SK-N-SH (cell line): ENCODE measurements around the gene AP1M1. TPM values are rescaled to one million over a fixed set of nuclear protein-coding genes. Genes with fewer than 3 reads are reported as not detected.

ENCODE experiments used
- CTCF ChIA-PET: fragments of 300-600, 350-600 bp; formaldehyde crosslinking; extraction: SDS; loops from one replicate; lab custom pipeline; 2021; lab: Yijun Ruan, JAX
- POLR2A ChIA-PET: fragments of 350-600 bp; sonication (Branson Sonifier 250); formaldehyde crosslinking; extraction: SDS; loops from one replicate; lab custom pipeline; 2020; ENCODE audit warnings: antibody characterized with exemption, inconsistent platforms; lab: Yijun Ruan, JAX
- DNase-seq: peaks from one replicate; pipeline ENCODE4 v3.0.0; 2012
- H2AFZ ChIP-seq: fragments of 200-600 bp; sonication (generic); 2 replicates; pipeline ENCODE4 v1.8.1; 2016; ENCODE audit warnings: antibody characterized with exemption, mild to moderate bottlenecking, low read depth
- H3F3A ChIP-seq: fragments of 200-600 bp; sonication (generic); replicated peaks from 2 replicates; pipeline ENCODE3; 2016; ENCODE audit warnings: antibody characterized with exemption, mild to moderate bottlenecking; ENCODE audit not compliant: insufficient read depth
- H3K27ac ChIP-seq, 2 experiments: fragments of 200-500 bp in 1 of 2; fragments of 200-600 bp in 1 of 2; sonication (Bioruptor generic) in 1 of 2; sonication (generic), shearing (Covaris generic) in 1 of 2; 2 replicates each; pipeline versions ENCODE4 v1.5.1 to v1.6.1; 2014 to 2016; ENCODE audit warnings: low read depth in 2 of 2, inconsistent platforms in 1 of 2, low read length in 1 of 2, mild to moderate bottlenecking in 1 of 2, mixed read lengths in 1 of 2
- H3K27me3 ChIP-seq: fragments of 200-600 bp; sonication (generic), shearing (Covaris generic); 2 replicates; pipeline ENCODE4 v1.6.1; 2016; ENCODE audit warnings: mixed run types; ENCODE audit not compliant: insufficient read depth
- H3K36me3 ChIP-seq, 2 experiments: fragments of 200-500 bp in 1 of 2; fragments of 200-600 bp in 1 of 2; sonication (Bioruptor generic) in 1 of 2; sonication (generic) in 1 of 2; replicated peaks in 1 of 2; 2 replicates each; pipeline versions ENCODE3 to v1.5.1; 2014 to 2016; ENCODE audit warnings: low read length in 1 of 2, mild to moderate bottlenecking in 1 of 2; ENCODE audit not compliant: insufficient read depth in 2 of 2, control insufficient read depth in 1 of 2
- H3K4me1 ChIP-seq, 2 experiments: fragments of 200-500 bp in 1 of 2; fragments of 200-600 bp in 1 of 2; sonication (Bioruptor generic) in 1 of 2; sonication (generic), shearing (Covaris generic) in 1 of 2; 2 replicates each; pipeline versions ENCODE4 v1.5.1 to v1.6.1; 2014 to 2016; ENCODE audit warnings: low read depth in 1 of 2, low read length in 1 of 2, mixed run types in 1 of 2; ENCODE audit not compliant: insufficient read depth in 2 of 2, control insufficient read depth in 1 of 2
- H3K4me2 ChIP-seq: fragments of 200-600 bp; sonication (generic), shearing (Covaris generic); 2 replicates; pipeline ENCODE4 v1.6.1; 2017; ENCODE audit warnings: mixed run types
- H3K4me3 ChIP-seq, 2 experiments: fragments of 200-500 bp in 1 of 2; fragments of 200-600 bp in 1 of 2; sonication (Bioruptor generic) in 1 of 2; sonication (generic), shearing (Covaris generic) in 1 of 2; 2 replicates each; pipeline versions ENCODE4 v1.5.1 to v1.8.1; 2014 to 2016; ENCODE audit warnings: low read depth in 2 of 2, inconsistent platforms in 1 of 2, low read length in 1 of 2, mild to moderate bottlenecking in 1 of 2, mixed read lengths in 1 of 2, moderate library complexity in 1 of 2
- H3K79me2 ChIP-seq: fragments of 200-600 bp; sonication (generic); 2 replicates; pipeline ENCODE4 v1.8.1; 2017; ENCODE audit warnings: mild to moderate bottlenecking; ENCODE audit not compliant: insufficient read depth
- H3K9ac ChIP-seq: fragments of 200-600 bp; sonication (generic); 2 replicates; pipeline ENCODE4 v1.6.1; 2017; ENCODE audit warnings: mixed run types
- H3K9me2 ChIP-seq: fragments of 200-600 bp; sonication (generic); 2 replicates; pipeline ENCODE4 v1.6.1; 2017; ENCODE audit warnings: mixed run types
- H3K9me3 ChIP-seq: fragments of 200-600 bp; sonication (generic); 2 replicates; pipeline ENCODE4 v1.6.1; 2017; ENCODE audit warnings: mixed run types, mild to moderate bottlenecking, moderate library complexity
- H4K20me1 ChIP-seq: fragments of 200-600 bp; sonication (generic); 2 replicates; pipeline ENCODE4 v1.6.1; 2017; ENCODE audit warnings: mild to moderate bottlenecking, mixed run types; ENCODE audit not compliant: insufficient read depth
- FOXJ3 ChIP-seq: sonication (generic); formaldehyde crosslinking; IDR thresholded peaks from 2 replicates; pipeline ENCODE4 v1.5.1; 2020; ENCODE audit warnings: mild to moderate bottlenecking, missing genetic modification reagents
- FOXM1 ChIP-seq: IDR thresholded peaks from 2 replicates; pipeline ENCODE4 v1.4.0; 2012; ENCODE audit warnings: low read depth, mild to moderate bottlenecking
- GATA2 ChIP-seq: sonication (generic); formaldehyde crosslinking; IDR thresholded peaks from 2 replicates; pipeline ENCODE4 v1.5.0; 2020; ENCODE audit warnings: mild to moderate bottlenecking, missing genetic modification reagents
- PBX3 ChIP-seq: IDR thresholded peaks from 2 replicates; pipeline ENCODE4; 2012
- RAD21 ChIP-seq: IDR thresholded peaks from 2 replicates; pipeline ENCODE4 v1.6.1; 2012; ENCODE audit warnings: mild to moderate bottlenecking, low read length
- RFX5 ChIP-seq: IDR thresholded peaks from 2 replicates; pipeline ENCODE4 v1.6.1; 2012; ENCODE audit warnings: mild to moderate bottlenecking, improper control_type of control experiment, low read length
- SIN3A ChIP-seq: IDR thresholded peaks from 2 replicates; pipeline ENCODE4 v1.6.1; 2012; ENCODE audit warnings: low read depth, mild to moderate bottlenecking, low read length, moderate library complexity, borderline replicate concordance
- TCF12 ChIP-seq: IDR thresholded peaks from 2 replicates; pipeline ENCODE4 v1.4.0; 2012
- TEAD4 ChIP-seq: IDR thresholded peaks from 2 replicates; pipeline ENCODE4 v1.4.0; 2012; ENCODE audit warnings: mild to moderate bottlenecking, borderline replicate concordance; ENCODE audit not compliant: insufficient read depth
- USF1 ChIP-seq: IDR thresholded peaks from 2 replicates; pipeline ENCODE4 v1.4.0; 2012; ENCODE audit warnings: low read depth, borderline replicate concordance
- ZBTB33 ChIP-seq: IDR thresholded peaks from 2 replicates; pipeline ENCODE4 v1.4.0; 2012; ENCODE audit warnings: low read depth, borderline replicate concordance
- whole genome bisulfite sequencing: methylation state at CpG from one replicate; pipeline ENCODE4 v1.1.6; 2017; ENCODE audit warnings: low lambda C conversion rate; 5-methylcytosine and 5-hydroxymethylcytosine counted together
- polyA plus RNA-seq, 3 experiments: library from polyadenylated mRNA; depleted of rRNA; stranded (reverse); fragments of >200 nt; gene quantifications; 2 replicates each; pipeline ENCODE4 v1.2.3, GENCODE V29; 2012

Gene AP1M1
- polyA plus RNA-seq, 1 of the 3 experiments (the other 2 are of a cell fraction) = 133 TPM

- peaks cover 52% of the 10 kb centered on the region for H3K79me2 ChIP-seq
- POLR2A ChIA-PET = no interaction called here
- CTCF ChIA-PET = no interaction called here
Observed at GRCh38 chr19:16201011-16201391, 3.3 kb downstream of the AP1M1 start.

GRCh38 chr19:16202320-16203255, 4.9 kb downstream of the AP1M1 start:
- ChIA-PET POLR2A (interaction anchor here (0.6 kb wide), 1 partner anchor 396 kb away, joined by 4 read pairs; no protein-coding TSS in a partner anchor), CTCF (no interaction called here)
- peak; percentile 4 for DNase-seq
- TF ChIP-seq FOXM1 = no peak
- TF ChIP-seq FOXJ3 (CRISPR knock-in tag) = no peak
- no peak for TF ChIP-seq TCF12
- TF ChIP-seq RFX5 = no peak
- no peak for TF ChIP-seq ZBTB33
- Histone ChIP-seq H3K27ac (no peak overlapping the region), H3K79me2 (peaks cover 52% of the 10 kb centered on the region), H3K9ac (no peak overlapping the region), H3K9me2 (no peaks in the 10 kb centered on the region), H3K4me3 (no peak overlapping the region), H3K36me3 (peaks cover 0 to 67% of the 10 kb centered on the region in 2 experiments), H3F3A (no peaks in the 10 kb centered on the region), H3K4me1 (peaks cover 6 to 29% of the 10 kb centered on the region in 2 experiments; a peak in 1 of 4 replicates), H3K4me2 (no peak overlapping the region), H3K27me3 (no peaks in the 10 kb centered on the region), H3K9me3 (no peaks in the 10 kb centered on the region), H2AFZ (no peak overlapping the region), H4K20me1 (peaks cover 43% of the 10 kb centered on the region)
- WGBS = 93% methylated on average over 22 of the region's 22 CpGs

More at GRCh38 chr19:16201011-16201391, 3.3 kb downstream of the AP1M1 start:
- whole genome bisulfite sequencing = 96% methylated on average over 4 of the region's 4 CpGs
- H3K9me3 ChIP-seq = no peaks in the 10 kb centered on the region
- TF ChIP-seq PBX3 (no peak), TEAD4 (no peak), RAD21 (no peak), GATA2 (CRISPR knock-in tag) (no peak), SIN3A (no peak), USF1 (no peak)
- H2AFZ ChIP-seq = no peak overlapping the region
- peaks cover 13 to 28% of the 10 kb centered on the region in 2 experiments; a peak in 3 of 4 replicates for H3K4me1 ChIP-seq
- no peak overlapping the region for H3K4me3 ChIP-seq
- no peak overlapping the region for H3K4me2 ChIP-seq
- no peaks in the 10 kb centered on the region for H3K27me3 ChIP-seq
- H3K9me2 ChIP-seq = no peaks in the 10 kb centered on the region
- H3K9ac ChIP-seq = no peak overlapping the region
- peaks cover 14% of the 10 kb centered on the region for H3F3A ChIP-seq
- H3K27ac ChIP-seq = no peak overlapping the region
- H3K36me3 ChIP-seq = peaks cover 0 to 52% of the 10 kb centered on the region in 2 experiments
- no peak for DNase-seq
- peaks cover 43% of the 10 kb centered on the region for H4K20me1 ChIP-seq
